ENCODE measurements around the gene MRC2. TPM values are rescaled to one million over a fixed set of nuclear protein-coding genes. Genes with fewer than 3 reads are reported as not detected.

Gene MRC2
- total and polyA plus RNA-seq, 9 donors: 12.9 to 134 (median 90.2) TPM

- TF ChIP-seq POLR2A (IDR thresholded peaks at IDR 0.05) (no peak), EP300 (IDR thresholded peaks at IDR 0.05) (no peak), CTCF (IDR thresholded peaks at IDR 0.05) (no peak)
- no peaks in the 10 kb centered on the region for H3K9me3 ChIP-seq
- 90 to 96% (median 91%) methylated on average over 4 of the region's 4 CpGs for whole genome bisulfite sequencing, 3 donors
- H3K4me3 ChIP-seq: no peak overlapping the region
- peaks cover under 1% of the 10 kb centered on the region for H3K4me1 ChIP-seq (ENCODE audit: insufficient read depth)
- no peaks in the 10 kb centered on the region for H3K36me3 ChIP-seq
- no peak overlapping the region for H3K27ac ChIP-seq
- no peak for DNase-seq
- intact Hi-C loops (cut with DNase I): no loop called here
- H3K27me3 ChIP-seq: no peaks in the 10 kb centered on the region
Measured at GRCh38 chr17:62675701-62676100, 48.2 kb downstream of the MRC2 start.

GRCh38 chr17:62676231-62676943 is 48.9 kb downstream of the MRC2 start:
- no peak for DNase-seq
- no peak overlapping the region for H3K27ac ChIP-seq
- no peak overlapping the region for H3K4me3 ChIP-seq
- no peak for TF ChIP-seq EP300 (IDR thresholded peaks at IDR 0.05)
- no peak for TF ChIP-seq CTCF (IDR thresholded peaks at IDR 0.05)
- TF ChIP-seq POLR2A (IDR thresholded peaks at IDR 0.05): no peak
- H3K4me1 ChIP-seq (ENCODE audit: insufficient read depth): peaks cover 3% of the 10 kb centered on the region
- no peaks in the 10 kb centered on the region for H3K27me3 ChIP-seq
- intact Hi-C loops (cut with DNase I): no loop called here
- WGBS, 3 donors: 88 to 89% (median 89%) methylated on average over 14 to 16 of the region's 16 CpGs
- no peaks in the 10 kb centered on the region for H3K9me3 ChIP-seq
- no peaks in the 10 kb centered on the region for H3K36me3 ChIP-seq

- Histone ChIP-seq H3K4me1 (ENCODE audit: insufficient read depth) (peaks cover 3% of the 10 kb centered on the region), H3K27ac (no peak overlapping the region), H3K36me3 (no peaks in the 10 kb centered on the region), H3K27me3 (no peaks in the 10 kb centered on the region), H3K4me3 (no peak overlapping the region), H3K9me3 (no peaks in the 10 kb centered on the region)
- DNase-seq: no peak
- TF ChIP-seq POLR2A (IDR thresholded peaks at IDR 0.05) (no peak), CTCF (IDR thresholded peaks at IDR 0.05) (no peak), EP300 (IDR thresholded peaks at IDR 0.05) (no peak)
- 88 to 93% (median 90%) methylated on average over 18 of the region's 18 CpGs for WGBS, 3 donors
- intact Hi-C loops (cut with DNase I): no loop called here
Measured at GRCh38 chr17:62676952-62677596, 49.6 kb downstream of the MRC2 start.

- no peak overlapping the region for H3K27ac ChIP-seq
- intact Hi-C loops (cut with DNase I): no loop called here
- no peaks in the 10 kb centered on the region for H3K9me3 ChIP-seq
- no peak for TF ChIP-seq POLR2A (IDR thresholded peaks at IDR 0.05)
- no peak for TF ChIP-seq CTCF (IDR thresholded peaks at IDR 0.05)
- no peak for TF ChIP-seq EP300 (IDR thresholded peaks at IDR 0.05)
- H3K36me3 ChIP-seq: no peaks in the 10 kb centered on the region
- DNase-seq: no peak
- H3K4me3 ChIP-seq: no peak overlapping the region
- H3K27me3 ChIP-seq: no peaks in the 10 kb centered on the region
- WGBS, 3 donors: 90 to 93% (median 92%) methylated on average over 10 of the region's 10 CpGs
- H3K4me1 ChIP-seq (ENCODE audit: insufficient read depth): peaks cover 3% of the 10 kb centered on the region
Measured at GRCh38 chr17:62678214-62678919, 50.9 kb downstream of the MRC2 start.
